ENCODE data around the gene EIF3F. TPM values are rescaled to one million over a fixed set of nuclear protein-coding genes. Genes with fewer than 3 reads are reported as not detected.

EIF3F gene
- total and polyA plus RNA-seq, 2 experiments from 2014 or later: 137 to 201 TPM

DNA sequence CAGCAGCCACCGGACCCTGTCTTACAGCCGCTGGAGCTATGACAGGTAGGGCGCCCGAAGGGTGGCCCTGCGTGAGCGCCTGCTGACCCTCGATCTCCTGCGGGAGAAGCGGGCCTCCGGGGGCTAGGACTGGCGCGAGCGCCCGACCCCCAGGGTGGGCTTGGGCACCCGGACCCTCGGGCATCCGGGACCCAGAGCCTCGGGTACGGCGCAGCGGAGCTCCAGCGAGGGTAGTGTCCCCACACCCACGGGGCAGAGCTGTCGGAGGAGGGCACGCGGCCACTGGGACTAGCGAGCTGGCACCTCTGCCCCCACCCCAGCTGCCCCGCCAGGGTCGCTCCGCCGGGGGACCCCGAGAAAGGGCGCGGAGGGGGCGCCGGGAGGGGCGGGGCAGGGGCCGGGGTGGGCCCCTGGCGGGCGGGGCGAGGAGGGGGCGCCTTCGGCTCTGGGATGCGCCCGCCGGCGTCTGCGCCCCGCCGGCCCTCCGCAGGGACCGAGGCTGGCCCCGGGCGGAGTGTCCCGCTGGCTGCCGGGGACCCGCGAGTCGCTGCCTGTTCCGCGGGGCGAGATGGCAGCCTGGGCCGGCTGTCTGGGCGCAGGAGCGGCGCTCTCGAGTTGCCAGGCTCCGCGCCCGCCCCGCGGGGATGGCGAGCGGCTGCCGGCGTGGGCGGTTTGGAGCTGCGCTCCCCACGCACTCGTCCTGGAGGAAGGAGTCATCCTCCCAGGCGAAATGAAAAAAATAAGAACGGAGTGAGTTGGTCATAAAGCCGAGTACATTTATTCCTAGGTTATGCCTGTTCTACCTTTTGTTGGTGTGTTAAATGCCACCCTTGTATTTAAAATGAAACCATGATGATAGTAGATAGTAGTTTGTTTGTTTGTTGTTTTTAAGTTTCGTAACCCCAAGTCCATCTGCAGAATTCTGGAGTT lies 32.4 kb downstream of the EIF3F start:
- peaks cover 12% of the 10 kb centered on the region for H3K4me1 ChIP-seq (ENCODE audit: insufficient read depth)
- 2% methylated on average over 57 of the region's 84 CpGs for WGBS (ENCODE audit: low lambda C conversion rate, missing lambda C conversion rate)
- DNase-seq (ENCODE audit: low spot score): peak; percentile 36
- H3K4me2 ChIP-seq: peak overlapping the region; percentile 98
- peak overlapping the region; percentile 58 for H2AFZ ChIP-seq
- H3K9me3 ChIP-seq (ENCODE audit: low read depth): no peaks in the 10 kb centered on the region
- H3K36me3 ChIP-seq (replicated peaks; ENCODE audit: insufficient read depth, low read depth): no peaks in the 10 kb centered on the region
- TF ChIP-seq, protein P1, sequence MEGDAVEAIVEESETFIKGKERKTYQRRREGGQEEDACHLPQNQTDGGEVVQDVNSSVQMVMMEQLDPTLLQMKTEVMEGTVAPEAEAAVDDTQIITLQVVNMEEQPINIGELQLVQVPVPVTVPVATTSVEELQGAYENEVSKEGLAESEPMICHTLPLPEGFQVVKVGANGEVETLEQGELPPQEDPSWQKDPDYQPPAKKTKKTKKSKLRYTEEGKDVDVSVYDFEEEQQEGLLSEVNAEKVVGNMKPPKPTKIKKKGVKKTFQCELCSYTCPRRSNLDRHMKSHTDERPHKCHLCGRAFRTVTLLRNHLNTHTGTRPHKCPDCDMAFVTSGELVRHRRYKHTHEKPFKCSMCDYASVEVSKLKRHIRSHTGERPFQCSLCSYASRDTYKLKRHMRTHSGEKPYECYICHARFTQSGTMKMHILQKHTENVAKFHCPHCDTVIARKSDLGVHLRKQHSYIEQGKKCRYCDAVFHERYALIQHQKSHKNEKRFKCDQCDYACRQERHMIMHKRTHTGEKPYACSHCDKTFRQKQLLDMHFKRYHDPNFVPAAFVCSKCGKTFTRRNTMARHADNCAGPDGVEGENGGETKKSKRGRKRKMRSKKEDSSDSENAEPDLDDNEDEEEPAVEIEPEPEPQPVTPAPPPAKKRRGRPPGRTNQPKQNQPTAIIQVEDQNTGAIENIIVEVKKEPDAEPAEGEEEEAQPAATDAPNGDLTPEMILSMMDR (IDR thresholded peaks at IDR 0.05; ENCODE audit: poor library complexity): no peak
- TF ChIP-seq EZH2 (IDR thresholded peaks at IDR 0.05; ENCODE audit: borderline replicate concordance): peak; percentile 58
- peak overlapping the region; percentile 75 for H3K4me3 ChIP-seq
- H3K27me3 ChIP-seq: peaks cover 68% of the 10 kb centered on the region
- no peaks in the 10 kb centered on the region for H4K20me1 ChIP-seq (ENCODE audit: insufficient read depth, poor library complexity, severe bottlenecking)
- no peak overlapping the region for H3K27ac ChIP-seq
- no peaks in the 10 kb centered on the region for H3K9me2 ChIP-seq (replicated peaks; ENCODE audit: insufficient read depth)
- no peaks in the 10 kb centered on the region for H3K79me2 ChIP-seq

DNA sequence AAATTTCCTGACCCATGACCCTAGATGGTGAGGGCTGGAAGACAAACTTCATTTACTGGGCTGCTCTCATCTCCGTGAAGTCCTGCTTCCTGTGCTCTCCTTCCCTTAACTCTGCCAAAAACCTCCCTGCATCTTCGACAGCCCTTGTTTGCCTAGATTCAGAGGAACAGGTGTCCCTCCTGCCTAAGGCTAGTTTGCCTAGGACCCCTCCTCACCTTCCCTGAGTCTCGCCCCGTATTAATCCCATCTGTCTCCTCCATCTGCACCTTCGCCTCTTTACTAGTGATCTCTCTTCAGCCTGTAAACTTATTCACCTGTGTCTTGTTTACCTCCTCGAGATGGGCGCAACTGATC lies 33.1 kb downstream of the EIF3F start:
- Histone ChIP-seq H3K4me3 (no peak overlapping the region), H3K4me1 (ENCODE audit: insufficient read depth) (peaks cover 12% of the 10 kb centered on the region), H3K79me2 (no peaks in the 10 kb centered on the region), H2AFZ (no peak overlapping the region), H3K36me3 (replicated peaks; ENCODE audit: insufficient read depth, low read depth) (no peaks in the 10 kb centered on the region), H3K9me3 (ENCODE audit: low read depth) (no peaks in the 10 kb centered on the region), H3K27ac (no peak overlapping the region), H3K4me2 (peak overlapping the region; percentile 98), H3K9me2 (replicated peaks; ENCODE audit: insufficient read depth) (no peaks in the 10 kb centered on the region), H4K20me1 (ENCODE audit: insufficient read depth, poor library complexity, severe bottlenecking) (no peaks in the 10 kb centered on the region), H3K27me3 (peaks cover 66% of the 10 kb centered on the region)
- TF ChIP-seq EZH2 (IDR thresholded peaks at IDR 0.05; ENCODE audit: borderline replicate concordance): peak; percentile 16
- TF ChIP-seq, protein P1 (IDR thresholded peaks at IDR 0.05; ENCODE audit: poor library complexity): no peak
- TF ChIP-seq EZH2phosphoT487 (IDR thresholded peaks at IDR 0.05; ENCODE audit: low read depth, severe bottlenecking, unreplicated experiment): no peak
- DNase-seq (ENCODE audit: low spot score): no peak
- WGBS (ENCODE audit: low lambda C conversion rate, missing lambda C conversion rate): 54% methylated on average over 7 of the region's 7 CpGs

GRCh38 chr11:8021920-8022319 lies 34.8 kb downstream of the EIF3F start:
- WGBS (ENCODE audit: low lambda C conversion rate, missing lambda C conversion rate): 74% methylated on average over 1 of the region's 1 CpG
- Histone ChIP-seq H3K9me3 (ENCODE audit: low read depth) (no peaks in the 10 kb centered on the region), H3K79me2 (no peaks in the 10 kb centered on the region), H3K27ac (no peak overlapping the region), H4K20me1 (ENCODE audit: insufficient read depth, poor library complexity, severe bottlenecking) (no peaks in the 10 kb centered on the region), H3K36me3 (replicated peaks; ENCODE audit: insufficient read depth, low read depth) (no peaks in the 10 kb centered on the region), H3K4me3 (no peak overlapping the region), H3K27me3 (peaks cover 49% of the 10 kb centered on the region), H3K4me2 (no peak overlapping the region), H2AFZ (no peak overlapping the region), H3K9me2 (replicated peaks; ENCODE audit: insufficient read depth) (no peaks in the 10 kb centered on the region), H3K4me1 (ENCODE audit: insufficient read depth) (peaks cover 12% of the 10 kb centered on the region)
- no peak for DNase-seq (ENCODE audit: low spot score)
- TF ChIP-seq EZH2 (IDR thresholded peaks at IDR 0.05; ENCODE audit: borderline replicate concordance) (no peak), EZH2phosphoT487 (IDR thresholded peaks at IDR 0.05; ENCODE audit: low read depth, severe bottlenecking, unreplicated experiment) (no peak)
- TF ChIP-seq, protein P1 (IDR thresholded peaks at IDR 0.05; ENCODE audit: poor library complexity): no peak

Measured in hepatocyte (in vitro differentiated cells).